Measurements from ENCODE around the gene GPR156.

The GPR156 gene

GRCh38 chr3:120274739-120275167 is 10.3 kb downstream of the GPR156 start:
- no peaks in the 10 kb centered on the region for H3K36me3 ChIP-seq (ENCODE audit: insufficient read depth, low read length)
- TF ChIP-seq, protein P1, sequence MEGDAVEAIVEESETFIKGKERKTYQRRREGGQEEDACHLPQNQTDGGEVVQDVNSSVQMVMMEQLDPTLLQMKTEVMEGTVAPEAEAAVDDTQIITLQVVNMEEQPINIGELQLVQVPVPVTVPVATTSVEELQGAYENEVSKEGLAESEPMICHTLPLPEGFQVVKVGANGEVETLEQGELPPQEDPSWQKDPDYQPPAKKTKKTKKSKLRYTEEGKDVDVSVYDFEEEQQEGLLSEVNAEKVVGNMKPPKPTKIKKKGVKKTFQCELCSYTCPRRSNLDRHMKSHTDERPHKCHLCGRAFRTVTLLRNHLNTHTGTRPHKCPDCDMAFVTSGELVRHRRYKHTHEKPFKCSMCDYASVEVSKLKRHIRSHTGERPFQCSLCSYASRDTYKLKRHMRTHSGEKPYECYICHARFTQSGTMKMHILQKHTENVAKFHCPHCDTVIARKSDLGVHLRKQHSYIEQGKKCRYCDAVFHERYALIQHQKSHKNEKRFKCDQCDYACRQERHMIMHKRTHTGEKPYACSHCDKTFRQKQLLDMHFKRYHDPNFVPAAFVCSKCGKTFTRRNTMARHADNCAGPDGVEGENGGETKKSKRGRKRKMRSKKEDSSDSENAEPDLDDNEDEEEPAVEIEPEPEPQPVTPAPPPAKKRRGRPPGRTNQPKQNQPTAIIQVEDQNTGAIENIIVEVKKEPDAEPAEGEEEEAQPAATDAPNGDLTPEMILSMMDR (IDR thresholded peaks at IDR 0.05; ENCODE audit: low read length) = no peak
- no peak for TF ChIP-seq EZH2 (IDR thresholded peaks at IDR 0.05; ENCODE audit: borderline replicate concordance, low read length)
- no peaks in the 10 kb centered on the region for H3K27me3 ChIP-seq (ENCODE audit: insufficient read depth, low read length)
- H2AFZ ChIP-seq (ENCODE audit: low read length) = no peak overlapping the region
- no peaks in the 10 kb centered on the region for H4K20me1 ChIP-seq (ENCODE audit: insufficient read depth, low read length)
- no peaks in the 10 kb centered on the region for H3F3A ChIP-seq (ENCODE audit: insufficient read depth, low read length)
- no peaks in the 10 kb centered on the region for H3K79me2 ChIP-seq (ENCODE audit: insufficient read depth, low read length)
- H3K4me2 ChIP-seq (ENCODE audit: low read length) = no peak overlapping the region
- H3K27ac ChIP-seq (ENCODE audit: low read depth, low read length, poor library complexity, severe bottlenecking) = no peak overlapping the region
- H3K9me2 ChIP-seq (ENCODE audit: low read depth, low read length) = no peaks in the 10 kb centered on the region
- H3K9ac ChIP-seq (ENCODE audit: low read length) = no peak overlapping the region
- no peaks in the 10 kb centered on the region for H3K9me3 ChIP-seq (ENCODE audit: low read length)
- no peak overlapping the region for H3K4me3 ChIP-seq (ENCODE audit: low read depth, low read length, poor library complexity, severe bottlenecking)
- H3K4me1 ChIP-seq (ENCODE audit: insufficient read depth, low read length, severe bottlenecking) = no peaks in the 10 kb centered on the region

DNA sequence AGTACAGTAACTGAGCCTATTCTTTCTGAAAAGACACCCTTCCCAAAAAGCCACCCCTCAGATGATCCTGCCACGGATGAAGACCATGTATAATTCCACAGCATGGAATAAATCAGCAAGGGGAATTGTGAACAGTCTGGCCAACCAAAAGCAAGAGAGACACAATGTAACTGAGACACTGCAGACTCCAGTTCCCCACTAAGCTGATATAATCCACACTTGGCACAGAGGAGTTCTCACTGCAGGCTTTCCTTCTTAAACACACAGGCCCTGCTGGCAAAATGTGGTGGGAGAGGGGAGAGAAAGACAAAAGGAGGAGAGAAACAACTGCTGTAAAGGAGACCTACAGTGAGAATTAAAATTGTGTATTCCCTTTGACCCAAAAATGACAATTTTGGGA is 12.7 kb downstream of the GPR156 start:
- H3F3A ChIP-seq (ENCODE audit: insufficient read depth, low read length) = no peaks in the 10 kb centered on the region
- TF ChIP-seq, protein P1 (IDR thresholded peaks at IDR 0.05; ENCODE audit: low read length) = no peak
- TF ChIP-seq EZH2 (IDR thresholded peaks at IDR 0.05; ENCODE audit: borderline replicate concordance, low read length) = no peak

GRCh38 chr3:120265989-120266388 is 19.0 kb downstream of the GPR156 start:
- Histone ChIP-seq H4K20me1 (ENCODE audit: insufficient read depth, low read length) (no peaks in the 10 kb centered on the region), H3K36me3 (ENCODE audit: insufficient read depth, low read length) (no peaks in the 10 kb centered on the region), H3F3A (ENCODE audit: insufficient read depth, low read length) (no peaks in the 10 kb centered on the region), H3K4me1 (ENCODE audit: insufficient read depth, low read length, severe bottlenecking) (no peaks in the 10 kb centered on the region), H2AFZ (ENCODE audit: low read length) (no peak overlapping the region), H3K4me2 (ENCODE audit: low read length) (no peak overlapping the region), H3K9ac (ENCODE audit: low read length) (no peak overlapping the region), H3K27me3 (ENCODE audit: insufficient read depth, low read length) (no peaks in the 10 kb centered on the region), H3K4me3 (ENCODE audit: low read depth, low read length, poor library complexity, severe bottlenecking) (no peak overlapping the region), H3K9me2 (ENCODE audit: low read depth, low read length) (no peaks in the 10 kb centered on the region), H3K79me2 (ENCODE audit: insufficient read depth, low read length) (no peaks in the 10 kb centered on the region), H3K9me3 (ENCODE audit: low read length) (no peaks in the 10 kb centered on the region), H3K27ac (ENCODE audit: low read depth, low read length, poor library complexity, severe bottlenecking) (no peak overlapping the region)
- TF ChIP-seq, protein P1 (IDR thresholded peaks at IDR 0.05; ENCODE audit: low read length) = no peak
- TF ChIP-seq EZH2 (IDR thresholded peaks at IDR 0.05; ENCODE audit: borderline replicate concordance, low read length) = no peak

More for the DNA sequence above, 12.7 kb downstream of the GPR156 start:
- Histone ChIP-seq H2AFZ (ENCODE audit: low read length) (no peak overlapping the region), H3K4me3 (ENCODE audit: low read depth, low read length, poor library complexity, severe bottlenecking) (no peak overlapping the region), H3K79me2 (ENCODE audit: insufficient read depth, low read length) (no peaks in the 10 kb centered on the region), H3K9ac (ENCODE audit: low read length) (no peak overlapping the region), H4K20me1 (ENCODE audit: insufficient read depth, low read length) (no peaks in the 10 kb centered on the region), H3K9me2 (ENCODE audit: low read depth, low read length) (no peaks in the 10 kb centered on the region), H3K4me1 (ENCODE audit: insufficient read depth, low read length, severe bottlenecking) (no peaks in the 10 kb centered on the region), H3K27ac (ENCODE audit: low read depth, low read length, poor library complexity, severe bottlenecking) (no peak overlapping the region), H3K4me2 (ENCODE audit: low read length) (no peak overlapping the region), H3K36me3 (ENCODE audit: insufficient read depth, low read length) (no peaks in the 10 kb centered on the region), H3K9me3 (ENCODE audit: low read length) (no peaks in the 10 kb centered on the region), H3K27me3 (ENCODE audit: insufficient read depth, low read length) (no peaks in the 10 kb centered on the region)

All from OCI-LY1 (cell line).